ENCODE results near the gene IDH3G. TPM values are rescaled to one million over a fixed set of nuclear protein-coding genes. Genes with fewer than 3 reads are reported as not detected.

The IDH3G gene
- total and polyA plus RNA-seq, 2 experiments from 2014 or later: 99.8 to 110 TPM

DNA sequence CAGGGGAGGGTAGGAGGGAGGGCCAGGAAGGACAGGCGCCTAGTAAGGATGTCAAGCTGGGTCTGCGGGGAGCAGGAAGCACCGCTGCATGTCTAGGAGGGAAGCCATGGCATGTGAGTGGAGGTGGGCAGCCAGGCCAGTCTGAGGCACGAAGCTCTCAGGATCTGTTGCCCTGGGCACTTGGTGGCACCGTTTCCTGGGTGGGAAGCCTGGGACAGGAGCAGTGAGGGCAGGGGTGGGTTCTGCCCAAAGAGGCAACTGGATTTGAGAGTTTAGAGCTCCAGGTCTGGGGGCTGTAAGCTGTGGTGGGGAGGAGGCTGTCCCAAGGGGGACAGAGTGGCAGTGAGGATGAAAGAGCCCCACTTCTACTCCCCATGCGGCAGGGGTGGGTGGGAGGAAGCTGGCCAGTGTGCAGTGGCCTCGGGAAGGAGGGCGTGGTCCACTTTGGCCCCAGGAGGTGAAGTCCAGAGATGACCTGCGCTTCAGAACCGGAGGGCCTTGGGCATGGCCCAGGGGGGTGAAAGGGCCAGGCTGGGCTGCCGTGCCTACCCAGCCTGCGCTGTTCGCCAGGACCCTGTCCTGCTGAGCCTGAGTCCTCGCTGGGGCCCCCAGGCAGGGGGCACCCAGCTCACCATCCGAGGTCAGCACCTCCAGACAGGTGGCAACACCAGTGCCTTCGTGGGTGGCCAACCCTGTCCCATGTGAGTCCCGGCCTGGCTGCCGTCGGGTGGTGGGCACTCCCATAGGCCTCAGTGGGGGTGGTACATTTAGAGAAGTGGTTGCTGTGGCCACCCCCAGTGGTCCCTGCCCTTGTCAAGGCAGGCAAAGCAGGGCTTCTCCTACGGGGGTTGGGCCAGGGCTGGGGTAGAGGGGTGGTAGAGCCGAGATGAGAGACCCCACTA, 21.6 kb downstream of the IDH3G start:
- Histone ChIP-seq H3K27me3 (no peaks in the 10 kb centered on the region), H3K27ac (no peak overlapping the region), H3K9me3 (ENCODE audit: low read depth) (no peaks in the 10 kb centered on the region), H3K4me3 (no peak overlapping the region), H3K36me3 (no peaks in the 10 kb centered on the region), H3K4me1 (ENCODE audit: low read depth) (no peaks in the 10 kb centered on the region)
- TF ChIP-seq, protein P1, sequence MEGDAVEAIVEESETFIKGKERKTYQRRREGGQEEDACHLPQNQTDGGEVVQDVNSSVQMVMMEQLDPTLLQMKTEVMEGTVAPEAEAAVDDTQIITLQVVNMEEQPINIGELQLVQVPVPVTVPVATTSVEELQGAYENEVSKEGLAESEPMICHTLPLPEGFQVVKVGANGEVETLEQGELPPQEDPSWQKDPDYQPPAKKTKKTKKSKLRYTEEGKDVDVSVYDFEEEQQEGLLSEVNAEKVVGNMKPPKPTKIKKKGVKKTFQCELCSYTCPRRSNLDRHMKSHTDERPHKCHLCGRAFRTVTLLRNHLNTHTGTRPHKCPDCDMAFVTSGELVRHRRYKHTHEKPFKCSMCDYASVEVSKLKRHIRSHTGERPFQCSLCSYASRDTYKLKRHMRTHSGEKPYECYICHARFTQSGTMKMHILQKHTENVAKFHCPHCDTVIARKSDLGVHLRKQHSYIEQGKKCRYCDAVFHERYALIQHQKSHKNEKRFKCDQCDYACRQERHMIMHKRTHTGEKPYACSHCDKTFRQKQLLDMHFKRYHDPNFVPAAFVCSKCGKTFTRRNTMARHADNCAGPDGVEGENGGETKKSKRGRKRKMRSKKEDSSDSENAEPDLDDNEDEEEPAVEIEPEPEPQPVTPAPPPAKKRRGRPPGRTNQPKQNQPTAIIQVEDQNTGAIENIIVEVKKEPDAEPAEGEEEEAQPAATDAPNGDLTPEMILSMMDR (IDR thresholded peaks at IDR 0.05; ENCODE audit: low read depth, low read length): no peak
- DNase-seq (ENCODE audit: low read depth in 1 of 2, low spot score in 1 of 2): no peak

DNA sequence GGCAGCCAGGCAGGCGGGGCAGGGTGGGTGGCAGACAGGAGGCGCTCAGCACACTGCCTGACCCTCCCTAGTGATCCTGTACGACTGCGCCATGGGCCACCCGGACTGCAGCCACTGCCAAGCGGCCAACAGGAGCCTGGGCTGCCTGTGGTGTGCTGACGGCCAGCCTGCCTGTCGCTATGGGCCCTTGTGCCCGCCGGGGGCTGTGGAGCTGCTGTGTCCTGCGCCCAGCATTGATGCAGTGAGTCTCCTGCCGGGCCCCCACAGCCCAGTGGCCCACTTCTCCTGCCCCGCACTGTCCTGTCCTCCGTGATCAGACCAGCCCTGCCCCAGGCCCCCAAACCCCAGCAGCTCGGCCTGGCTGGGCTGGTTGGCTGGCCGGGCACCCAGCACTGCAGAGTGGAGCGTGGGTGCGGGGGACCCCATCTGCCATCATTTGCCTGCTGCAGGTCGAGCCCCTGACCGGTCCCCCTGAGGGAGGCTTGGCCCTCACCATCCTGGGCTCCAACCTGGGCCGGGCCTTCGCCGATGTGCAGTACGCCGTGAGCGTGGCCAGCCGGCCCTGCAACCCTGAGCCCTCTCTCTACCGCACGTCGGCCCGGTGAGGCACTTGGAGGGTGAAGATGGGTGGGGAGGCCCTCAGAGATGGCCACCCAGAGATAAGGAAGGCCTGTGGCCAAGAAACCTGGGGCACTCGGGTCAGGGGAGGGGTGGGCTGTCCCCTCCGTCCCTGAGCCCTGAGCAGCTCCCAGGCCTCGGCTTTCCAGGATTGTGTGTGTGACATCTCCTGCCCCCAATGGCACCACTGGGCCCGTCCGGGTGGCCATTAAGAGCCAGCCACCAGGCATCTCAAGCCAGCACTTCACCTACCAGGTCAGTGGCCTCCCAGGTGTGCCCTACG, 22.5 kb downstream of the IDH3G start:
- TF ChIP-seq, protein P1 (IDR thresholded peaks at IDR 0.05; ENCODE audit: low read depth, low read length): no peak
- DNase-seq (ENCODE audit: low read depth in 1 of 2, low spot score in 1 of 2): no peak
- Histone ChIP-seq H3K36me3 (no peaks in the 10 kb centered on the region), H3K9me3 (ENCODE audit: low read depth) (no peaks in the 10 kb centered on the region), H3K4me3 (no peak overlapping the region), H3K27me3 (no peaks in the 10 kb centered on the region), H3K27ac (no peak overlapping the region), H3K4me1 (ENCODE audit: low read depth) (no peaks in the 10 kb centered on the region)

DNA sequence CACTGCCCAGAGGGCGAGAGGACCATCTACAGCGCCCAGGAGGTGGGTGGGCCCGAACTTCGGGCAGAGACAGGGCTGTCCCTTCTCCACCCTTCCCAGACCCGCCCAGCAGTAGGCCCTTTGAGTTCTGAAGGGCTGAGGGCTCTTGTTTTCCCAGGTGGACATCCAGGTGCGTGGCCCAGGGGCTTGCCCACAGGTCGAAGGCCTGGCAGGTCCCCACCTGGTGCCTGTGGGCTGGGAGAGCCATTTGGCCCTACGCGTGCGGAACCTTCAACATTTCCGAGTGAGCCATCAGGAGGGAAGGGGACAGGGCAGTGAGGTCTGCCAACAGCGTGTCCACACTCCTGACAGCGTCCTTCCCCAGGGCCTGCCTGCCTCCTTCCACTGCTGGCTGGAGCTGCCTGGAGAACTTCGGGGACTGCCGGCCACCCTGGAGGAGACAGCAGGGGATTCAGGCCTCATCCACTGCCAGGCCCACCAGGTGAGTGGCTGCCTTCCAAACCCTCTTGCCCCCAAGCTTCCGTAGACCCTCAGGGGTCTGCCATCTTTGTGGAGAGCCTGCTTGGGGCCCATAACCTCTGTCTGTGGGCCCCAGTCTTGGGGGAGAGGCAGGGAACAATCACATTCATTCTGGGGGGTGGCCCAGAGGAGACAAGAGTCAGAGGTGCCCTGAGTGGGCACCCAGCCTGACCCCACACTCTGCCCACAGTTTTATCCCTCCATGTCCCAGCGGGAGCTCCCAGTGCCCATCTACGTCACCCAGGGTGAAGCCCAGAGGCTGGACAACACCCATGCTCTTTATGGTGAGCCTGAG, 23.4 kb downstream of the IDH3G start:
- TF ChIP-seq, protein P1 (IDR thresholded peaks at IDR 0.05; ENCODE audit: low read depth, low read length): no peak
- H3K4me3 ChIP-seq: no peak overlapping the region
- H3K4me1 ChIP-seq (ENCODE audit: low read depth): peaks cover 3% of the 10 kb centered on the region
- no peaks in the 10 kb centered on the region for H3K36me3 ChIP-seq
- no peaks in the 10 kb centered on the region for H3K27me3 ChIP-seq
- no peaks in the 10 kb centered on the region for H3K9me3 ChIP-seq (ENCODE audit: low read depth)
- H3K27ac ChIP-seq: no peak overlapping the region
- DNase-seq (ENCODE audit: low read depth in 1 of 2, low spot score in 1 of 2): no peak

DNA sequence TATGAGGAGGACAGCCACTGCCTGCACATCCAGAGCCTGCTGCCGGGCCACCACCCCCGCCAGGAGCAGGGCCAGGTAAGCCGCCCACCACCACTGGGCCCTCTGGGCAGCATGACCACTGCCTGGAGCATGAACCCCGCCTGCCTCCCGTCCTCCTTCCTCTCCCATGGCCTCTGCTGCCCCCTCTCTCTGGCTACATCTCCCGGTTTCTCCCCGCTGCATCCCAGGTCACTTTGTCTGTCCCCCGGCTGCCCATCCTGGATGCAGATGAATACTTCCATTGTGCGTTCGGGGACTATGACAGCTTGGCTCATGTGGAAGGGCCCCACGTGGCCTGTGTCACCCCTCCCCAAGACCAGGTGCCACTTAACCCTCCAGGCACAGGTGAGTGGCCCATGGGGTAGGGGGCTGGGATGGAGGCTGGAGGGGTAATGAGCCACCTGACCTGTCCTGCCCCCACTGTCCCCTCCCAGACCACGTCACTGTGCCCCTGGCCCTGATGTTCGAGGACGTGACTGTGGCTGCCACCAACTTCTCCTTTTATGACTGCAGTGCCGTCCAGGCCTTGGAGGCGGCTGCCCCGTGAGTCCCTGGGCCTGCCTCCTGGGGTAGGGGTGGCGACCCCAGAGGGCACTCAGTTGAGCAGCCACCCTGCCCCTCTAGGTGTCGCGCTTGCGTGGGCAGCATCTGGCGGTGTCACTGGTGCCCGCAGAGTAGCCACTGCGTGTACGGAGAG, 24.1 kb downstream of the IDH3G start:
- TF ChIP-seq, protein P1 (IDR thresholded peaks at IDR 0.05; ENCODE audit: low read depth, low read length): no peak
- no peak for DNase-seq (ENCODE audit: low read depth in 1 of 2, low spot score in 1 of 2)
- H3K27ac ChIP-seq: no peak overlapping the region
- peaks cover 5% of the 10 kb centered on the region for H3K4me1 ChIP-seq (ENCODE audit: low read depth)
- H3K9me3 ChIP-seq (ENCODE audit: low read depth): no peaks in the 10 kb centered on the region
- H3K4me3 ChIP-seq: no peak overlapping the region
- H3K27me3 ChIP-seq: no peaks in the 10 kb centered on the region
- no peaks in the 10 kb centered on the region for H3K36me3 ChIP-seq
